Subcutaneous adipose tissue (tissue), 4 donors: ENCODE data around the gene NPLOC4. TPM values are rescaled to one million over a fixed set of nuclear protein-coding genes. Genes with fewer than 3 reads are reported as not detected.

ENCODE experiments used
- total RNA-seq, 4 donors: library from RNA; depleted of rRNA; stranded (reverse); fragments of >200 nt; gene quantifications; one replicate each; pipeline ENCODE4 v1.1.0, GENCODE V29; 2016
- TF ChIP-seq, protein P1 (sequence below): fragments of 450-650 bp; IDR thresholded peaks from one replicate; pipeline ENCODE4 v1.5.1; 2016; ENCODE audit warnings: low read depth, mild to moderate bottlenecking, control low read depth, antibody characterized with exemption, moderate library complexity

The NPLOC4 gene
- total RNA-seq, 4 donors from 2014 or later = 47.4 to 112 (median 62.8) TPM

DNA sequence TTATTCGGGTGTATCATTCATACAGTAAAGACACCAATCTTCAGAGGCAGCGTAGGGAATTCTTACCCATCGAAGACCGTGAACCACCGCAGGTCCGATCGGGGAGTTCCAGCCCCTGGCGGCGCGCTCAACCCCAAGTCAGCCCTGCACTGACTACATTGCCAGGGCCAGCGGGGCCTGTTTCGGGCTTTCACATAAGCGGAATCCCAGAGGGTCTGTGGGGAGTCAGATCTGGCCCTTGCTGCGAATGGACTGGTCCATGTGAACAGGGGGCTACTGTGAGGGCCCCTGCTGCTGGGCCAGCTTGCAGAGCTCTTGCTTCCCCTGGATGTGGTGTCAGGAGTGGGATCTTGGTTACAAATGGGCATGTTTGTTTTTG is 11.8 kb upstream of the NPLOC4 start:
- TF ChIP-seq, protein P1, sequence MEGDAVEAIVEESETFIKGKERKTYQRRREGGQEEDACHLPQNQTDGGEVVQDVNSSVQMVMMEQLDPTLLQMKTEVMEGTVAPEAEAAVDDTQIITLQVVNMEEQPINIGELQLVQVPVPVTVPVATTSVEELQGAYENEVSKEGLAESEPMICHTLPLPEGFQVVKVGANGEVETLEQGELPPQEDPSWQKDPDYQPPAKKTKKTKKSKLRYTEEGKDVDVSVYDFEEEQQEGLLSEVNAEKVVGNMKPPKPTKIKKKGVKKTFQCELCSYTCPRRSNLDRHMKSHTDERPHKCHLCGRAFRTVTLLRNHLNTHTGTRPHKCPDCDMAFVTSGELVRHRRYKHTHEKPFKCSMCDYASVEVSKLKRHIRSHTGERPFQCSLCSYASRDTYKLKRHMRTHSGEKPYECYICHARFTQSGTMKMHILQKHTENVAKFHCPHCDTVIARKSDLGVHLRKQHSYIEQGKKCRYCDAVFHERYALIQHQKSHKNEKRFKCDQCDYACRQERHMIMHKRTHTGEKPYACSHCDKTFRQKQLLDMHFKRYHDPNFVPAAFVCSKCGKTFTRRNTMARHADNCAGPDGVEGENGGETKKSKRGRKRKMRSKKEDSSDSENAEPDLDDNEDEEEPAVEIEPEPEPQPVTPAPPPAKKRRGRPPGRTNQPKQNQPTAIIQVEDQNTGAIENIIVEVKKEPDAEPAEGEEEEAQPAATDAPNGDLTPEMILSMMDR = no peak

DNA sequence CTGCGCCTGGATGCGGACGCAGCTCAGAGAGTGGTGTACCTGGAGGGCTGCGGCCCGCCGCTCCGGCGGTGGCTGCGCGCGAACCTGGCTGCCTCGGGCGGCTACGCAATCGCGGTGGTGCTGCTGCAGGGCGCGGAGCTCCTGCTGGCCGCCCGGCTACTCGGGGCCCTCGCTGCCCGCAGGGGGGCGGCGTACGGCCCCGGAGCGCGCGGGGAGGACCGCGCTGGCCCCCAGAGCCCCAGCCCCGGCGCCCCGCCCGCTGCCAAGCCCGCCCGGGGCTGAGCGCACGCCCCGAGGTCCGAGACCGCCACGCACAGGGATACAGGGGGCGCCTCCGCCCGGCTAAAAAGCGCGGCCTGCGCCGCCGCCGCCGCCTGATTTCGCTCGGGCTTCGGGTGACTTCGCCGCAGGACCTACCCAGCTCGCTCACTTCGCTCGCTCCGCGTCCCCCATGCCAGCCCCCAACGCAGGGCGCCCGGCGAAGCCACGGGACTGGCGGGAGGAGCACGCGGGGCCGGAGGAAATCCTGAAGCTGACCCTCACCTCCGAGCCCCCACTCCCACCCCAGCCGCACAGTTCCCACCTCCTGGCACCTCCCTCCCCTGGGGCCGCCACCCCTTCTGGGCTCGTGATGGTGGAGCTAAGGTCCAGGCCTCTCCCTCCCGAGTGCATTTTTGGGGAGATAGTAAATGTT is 11.2 kb upstream of the NPLOC4 start:
- TF ChIP-seq, protein P1 = no peak

DNA sequence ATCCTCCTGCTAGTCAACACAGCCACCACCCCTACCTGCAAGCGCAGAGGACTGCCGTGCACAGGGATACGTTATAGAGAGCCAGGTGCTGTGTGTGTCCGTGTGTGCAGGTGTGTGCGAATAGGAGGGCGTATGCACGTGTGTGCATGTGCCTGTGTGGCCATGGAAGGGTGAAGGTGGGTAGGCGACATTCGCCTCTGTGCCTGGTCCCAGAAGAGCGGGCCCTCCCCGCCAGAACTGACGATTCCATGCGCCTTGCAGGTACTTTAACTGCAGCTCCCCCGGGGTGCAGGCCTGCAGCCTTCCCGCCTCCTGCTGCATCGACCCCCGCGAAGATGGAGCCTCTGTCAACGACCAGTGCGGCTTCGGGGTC is 10.7 kb upstream of the NPLOC4 start:
- TF ChIP-seq, protein P1 = no peak

DNA sequence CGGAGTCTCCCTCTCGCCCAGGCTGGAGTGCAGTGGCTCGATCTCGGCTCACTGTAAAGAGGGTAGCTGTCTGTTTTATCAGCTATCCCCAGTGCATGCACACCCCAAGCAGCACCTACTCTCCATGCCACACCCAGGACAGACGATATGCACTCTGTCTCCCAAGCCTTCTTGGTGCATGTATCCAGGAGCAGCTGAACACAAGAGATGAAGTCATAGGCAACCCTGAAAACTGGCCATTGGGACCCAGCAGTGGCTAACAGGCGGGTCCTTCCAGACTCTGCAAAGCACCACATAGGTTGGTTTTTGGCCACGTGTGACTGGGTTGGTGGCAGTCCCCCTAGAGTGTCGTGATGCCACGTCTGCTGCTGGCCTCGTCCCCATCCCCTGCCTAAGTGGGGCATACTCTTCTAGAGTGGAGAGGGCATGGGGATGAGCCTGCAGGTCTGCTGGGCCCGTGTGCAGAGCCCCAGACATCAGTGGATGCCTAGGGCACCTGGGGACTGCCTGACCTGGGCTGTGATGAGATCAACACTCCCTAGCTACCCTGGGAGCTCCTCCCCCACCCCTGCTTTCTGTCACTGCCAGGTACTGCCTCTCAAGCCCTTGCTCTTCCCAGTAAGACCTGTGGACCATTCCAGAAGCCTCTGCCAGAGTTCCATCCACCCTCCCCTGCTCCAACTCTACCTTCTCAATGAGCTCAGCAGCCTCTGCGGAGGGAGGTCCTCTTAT is 10.1 kb upstream of the NPLOC4 start:
- TF ChIP-seq, protein P1 = no peak

DNA sequence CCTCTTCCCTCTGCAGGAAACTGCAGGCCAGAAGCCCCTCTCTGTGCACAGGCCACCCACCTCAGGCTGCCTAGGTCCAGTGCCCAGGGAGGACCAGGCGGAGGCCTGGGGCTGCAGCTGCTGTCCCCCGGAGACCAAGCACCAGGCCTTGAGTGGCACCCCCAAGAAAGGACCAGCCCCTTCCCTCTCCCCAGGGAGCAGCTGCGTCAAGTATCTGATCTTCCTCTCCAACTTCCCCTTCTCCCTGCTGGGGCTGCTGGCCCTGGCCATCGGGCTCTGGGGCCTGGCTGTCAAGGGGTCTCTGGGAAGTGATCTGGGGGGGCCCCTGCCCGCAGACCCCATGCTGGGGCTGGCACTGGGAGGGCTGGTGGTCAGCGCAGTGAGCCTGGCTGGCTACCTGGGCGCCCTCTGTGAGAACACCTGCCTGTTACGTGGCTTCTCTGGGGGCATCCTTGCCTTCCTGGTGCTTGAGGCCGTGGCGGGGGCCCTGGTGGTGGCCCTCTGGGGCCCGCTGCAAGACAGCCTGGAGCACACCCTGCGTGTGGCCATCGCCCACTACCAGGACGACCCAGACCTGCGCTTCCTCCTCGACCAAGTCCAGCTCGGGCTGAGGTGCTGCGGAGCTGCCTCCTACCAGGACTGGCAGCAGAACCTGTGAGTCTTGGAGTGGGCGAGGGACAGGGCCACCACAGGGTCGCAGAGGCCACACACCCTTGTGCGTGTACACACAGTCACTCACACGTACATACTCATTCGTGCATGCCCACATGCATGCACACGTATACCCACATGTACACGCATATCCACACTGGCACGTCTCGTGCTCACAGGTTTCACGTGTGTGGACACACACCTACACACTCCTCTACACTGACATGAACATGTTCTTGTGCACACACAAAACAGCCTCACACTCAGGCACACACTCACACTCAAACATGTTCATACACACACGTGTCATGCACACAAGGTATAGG is 8.4 kb upstream of the NPLOC4 start:
- TF ChIP-seq, protein P1 = no peak

DNA sequence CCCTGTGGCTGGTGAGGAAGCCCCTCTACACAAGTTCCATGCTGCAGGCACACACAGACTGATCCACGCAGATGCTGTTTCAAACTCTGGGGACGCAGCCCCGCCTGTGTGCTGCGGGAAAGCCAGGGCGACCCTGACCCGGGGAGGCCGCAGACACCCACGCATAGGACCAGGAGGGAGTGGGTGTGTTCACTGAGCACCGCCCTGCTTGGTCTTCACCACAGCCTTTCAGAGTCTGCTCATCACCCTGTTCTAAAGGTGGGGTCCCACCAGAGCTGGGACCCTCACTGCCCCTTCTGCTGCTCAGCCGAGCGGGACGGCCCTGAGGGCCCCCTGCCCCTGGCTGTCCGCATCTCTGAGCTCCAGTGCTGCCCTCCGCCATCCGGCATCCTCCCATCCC is 7.6 kb upstream of the NPLOC4 start:
- TF ChIP-seq, protein P1 = no peak
